ENCODE results near the gene AURKA.

AURKA gene

GRCh38 chr20:56389807-56390206 is 2.2 kb downstream of the AURKA start:
- no peak for DNase-seq

- DNase-seq, result no peak
These were observed 3.1 kb downstream of the AURKA start for GRCh38 chr20:56388882-56389281.

- DNase-seq, result no peak
These were observed 5.8 kb downstream of the AURKA start for GRCh38 chr20:56386219-56386618.

GRCh38 chr20:56385130-56385529 is 6.9 kb downstream of the AURKA start:
- no peak for DNase-seq

GRCh38 chr20:56383334-56383733 is 8.7 kb downstream of the AURKA start:
- DNase-seq, result no peak

- DNase-seq, result no peak
These were observed 9.3 kb downstream of the AURKA start for GRCh38 chr20:56382696-56383095.

GRCh38 chr20:56381501-56381900 is 10.5 kb downstream of the AURKA start:
- no peak for DNase-seq

GRCh38 chr20:56380375-56380774 is 11.6 kb downstream of the AURKA start:
- no peak for DNase-seq

GRCh38 chr20:56378386-56378785 is 13.6 kb downstream of the AURKA start:
- no peak for DNase-seq

- DNase-seq, result no peak
These were observed 15.7 kb downstream of the AURKA start for GRCh38 chr20:56376331-56376730.

GRCh38 chr20:56373942-56374341 is 18.1 kb downstream of the AURKA start:
- DNase-seq, result peak; percentile 77 to 79

- no peak for DNase-seq
These were observed 19.2 kb downstream of the AURKA start for GRCh38 chr20:56372850-56373249.

- no peak for DNase-seq
These were observed 20.0 kb downstream of the AURKA start for GRCh38 chr20:56371977-56372376.

GRCh38 chr20:56369179-56369578 is 22.8 kb downstream of the AURKA start:
- DNase-seq, result no peak

GRCh38 chr20:56368351-56369134 is 23.5 kb downstream of the AURKA start:
- DNase-seq, result no peak

GRCh38 chr20:56363491-56363890 is 28.5 kb downstream of the AURKA start:
- DNase-seq, result no peak

- DNase-seq, result no peak
These were observed 29.1 kb downstream of the AURKA start for GRCh38 chr20:56362833-56363413.

- no peak for DNase-seq
These were observed 30.1 kb downstream of the AURKA start for GRCh38 chr20:56361900-56362299.

GRCh38 chr20:56360908-56361205 is 31.2 kb downstream of the AURKA start:
- DNase-seq, result no peak

GRCh38 chr20:56360133-56360907 is 31.7 kb downstream of the AURKA start:
- no peak for DNase-seq

- peak; percentile 40 to 45 for DNase-seq
These were observed 32.5 kb downstream of the AURKA start for GRCh38 chr20:56359212-56360132.

- peak; percentile 75 to 85 for DNase-seq
These were observed 33.3 kb downstream of the AURKA start, which contains the start of gene FAM210B for GRCh38 chr20:56358600-56359211. Gene FAM210B, plus strand, starts transcription at chr20:56358974. Its CDS starts 32 bp downstream, at chr20:56359006.

Measured in Kasumi-1 (cell line).